GM10248 (cell line): ENCODE measurements around the gene MAGEC3.

Experiments used
- CTCF ChIA-PET: fragments of 300-600 bp; sonication (Branson Sonifier 250); formaldehyde crosslinking; extraction: SDS; loops from one replicate; lab custom pipeline; 2021; ENCODE audit warnings: antibody characterized with exemption; lab: Yijun Ruan, JAX
- POLR2A ChIA-PET: fragments of 350-650 bp; sonication (Branson Sonifier 250); formaldehyde crosslinking; extraction: SDS; loops from one replicate; lab custom pipeline; 2020; ENCODE audit warnings: antibody characterized with exemption; lab: Yijun Ruan, JAX
- DNase-seq: peaks from one replicate; pipeline ENCODE4 v3.0.0; 2012; ENCODE audit errors: extremely low spot score
- CTCF ChIP-seq: IDR thresholded peaks from 2 replicates; pipeline ENCODE4 v1.5.1; 2012; ENCODE audit warnings: mild to moderate bottlenecking, low read depth; ENCODE audit errors: extremely low read depth, missing control alignments, control extremely low read depth

MAGEC3 gene

GRCh38 chrX:141903400-141904155 is 65.5 kb downstream of the MAGEC3 start, which contains the start of gene MAGEC1:
TSS of gene MAGEC1 (plus strand) at chrX:141903894. CDS start at chrX:141905073, 1,179 bp downstream.
- ChIA-PET POLR2A (no interaction called here), CTCF (no interaction called here)
- no peak for DNase-seq
- TF ChIP-seq CTCF = no peak

- no peak for DNase-seq
- ChIA-PET POLR2A (interaction anchor here (0.6 kb wide), 1 partner anchor 1357 kb away, joined by 3 read pairs; no protein-coding TSS in a partner anchor), CTCF (no interaction called here)
- no peak for TF ChIP-seq CTCF
These were observed 66.1 kb downstream of the MAGEC3 start for GRCh38 chrX:141904262-141904661.

GRCh38 chrX:141917801-141918200 is 79.7 kb downstream of the MAGEC3 start:
- ChIA-PET POLR2A (no interaction called here), CTCF (no interaction called here)
- no peak for DNase-seq
- no peak for TF ChIP-seq CTCF

- TF ChIP-seq CTCF = no peak
- ChIA-PET POLR2A (no interaction called here), CTCF (no interaction called here)
- no peak for DNase-seq
These were observed 86.2 kb downstream of the MAGEC3 start for GRCh38 chrX:141924293-141924692.

GRCh38 chrX:141928432-141928831 is 90.3 kb downstream of the MAGEC3 start:
- DNase-seq = no peak
- TF ChIP-seq CTCF = no peak
- ChIA-PET POLR2A (no interaction called here), CTCF (no interaction called here)

GRCh38 chrX:141934059-141934641 is 96.0 kb downstream of the MAGEC3 start:
- DNase-seq = no peak
- ChIA-PET CTCF (no interaction called here), POLR2A (no interaction called here)
- no peak for TF ChIP-seq CTCF
